Suppressor macrophage treated with lipopolysaccharide for 1 hour (primary cell): ENCODE measurements around the gene FANCC.
A peak's percentile ranks its signal among the peaks of the same experiment; 100 is the strongest.

Experiments
- DNase-seq, 3 donors: peaks; one replicate each; pipeline ENCODE4 v3.0.0-alpha.2; 2020 to 2022

The FANCC gene

GRCh38 chr9:95140821-95141220, 176.7 kb downstream of the FANCC start:
- no peak for DNase-seq

- no peak for DNase-seq
Observed at GRCh38 chr9:95139126-95139525, 178.4 kb downstream of the FANCC start.

- DNase-seq, result no peak
Observed at GRCh38 chr9:95138474-95138873, 179.0 kb downstream of the FANCC start.

GRCh38 chr9:95137587-95138145, 179.8 kb downstream of the FANCC start:
- DNase-seq, result no peak

GRCh38 chr9:95135756-95136155, 181.8 kb downstream of the FANCC start:
- no peak for DNase-seq

- no peak for DNase-seq
Observed at GRCh38 chr9:95134457-95134881, 183.0 kb downstream of the FANCC start.

GRCh38 chr9:95133325-95133705, 184.2 kb downstream of the FANCC start:
- DNase-seq, result no peak

- no peak for DNase-seq
Observed at GRCh38 chr9:95132366-95133324, 184.9 kb downstream of the FANCC start.

GRCh38 chr9:95131023-95131943, 186.2 kb downstream of the FANCC start:
- peak; percentile 43 to 71 (median 66) for DNase-seq

- DNase-seq, result no peak
Observed at GRCh38 chr9:95130484-95130883, 187.0 kb downstream of the FANCC start.

GRCh38 chr9:95129476-95130291, 187.8 kb downstream of the FANCC start:
- DNase-seq, result no peak

GRCh38 chr9:95128177-95128524, 189.4 kb downstream of the FANCC start:
- no peak for DNase-seq

GRCh38 chr9:95127249-95128176, 190.0 kb downstream of the FANCC start:
- DNase-seq, result peak; percentile 80 to 90 (median 85)

GRCh38 chr9:95126739-95127138, 190.8 kb downstream of the FANCC start:
- no peak for DNase-seq

GRCh38 chr9:95125652-95126051, 191.9 kb downstream of the FANCC start:
- no peak for DNase-seq

- no peak for DNase-seq
Observed at GRCh38 chr9:95124582-95125367, 192.7 kb downstream of the FANCC start.

- no peak for DNase-seq
Observed at GRCh38 chr9:95120781-95121370, 196.6 kb downstream of the FANCC start.

GRCh38 chr9:95118596-95118995, 198.9 kb downstream of the FANCC start:
- DNase-seq, result no peak

GRCh38 chr9:95116808-95117204, 200.7 kb downstream of the FANCC start:
- DNase-seq, result no peak
